Measurements from ENCODE around the gene SMKR1. TPM values are rescaled to one million over a fixed set of nuclear protein-coding genes. Genes with fewer than 3 reads are reported as not detected.

Gene SMKR1
- total RNA-seq, 1 donor from 2014 or later, result 0.56 TPM

- H3K9me3 Mint-ChIP-seq, result no peaks in the 10 kb centered on the region
- H3K27me3 Mint-ChIP-seq (ENCODE audit: insufficient read depth, low read depth), result no peaks in the 10 kb centered on the region
- no peak for DNase-seq (ENCODE audit: low spot score)
- H3K4me1 ChIP-seq, result no peaks in the 10 kb centered on the region
- no peak overlapping the region for H3K4me2 ChIP-seq
- no peak overlapping the region for H2AFZ ChIP-seq (replicated peaks)
- no peak overlapping the region for H3K4me3 ChIP-seq
- no peaks in the 10 kb centered on the region for H3K9me3 ChIP-seq (ENCODE audit: low read depth)
- TF ChIP-seq EZH2 (IDR thresholded peaks at IDR 0.05), result no peak
- TF ChIP-seq, protein P1, sequence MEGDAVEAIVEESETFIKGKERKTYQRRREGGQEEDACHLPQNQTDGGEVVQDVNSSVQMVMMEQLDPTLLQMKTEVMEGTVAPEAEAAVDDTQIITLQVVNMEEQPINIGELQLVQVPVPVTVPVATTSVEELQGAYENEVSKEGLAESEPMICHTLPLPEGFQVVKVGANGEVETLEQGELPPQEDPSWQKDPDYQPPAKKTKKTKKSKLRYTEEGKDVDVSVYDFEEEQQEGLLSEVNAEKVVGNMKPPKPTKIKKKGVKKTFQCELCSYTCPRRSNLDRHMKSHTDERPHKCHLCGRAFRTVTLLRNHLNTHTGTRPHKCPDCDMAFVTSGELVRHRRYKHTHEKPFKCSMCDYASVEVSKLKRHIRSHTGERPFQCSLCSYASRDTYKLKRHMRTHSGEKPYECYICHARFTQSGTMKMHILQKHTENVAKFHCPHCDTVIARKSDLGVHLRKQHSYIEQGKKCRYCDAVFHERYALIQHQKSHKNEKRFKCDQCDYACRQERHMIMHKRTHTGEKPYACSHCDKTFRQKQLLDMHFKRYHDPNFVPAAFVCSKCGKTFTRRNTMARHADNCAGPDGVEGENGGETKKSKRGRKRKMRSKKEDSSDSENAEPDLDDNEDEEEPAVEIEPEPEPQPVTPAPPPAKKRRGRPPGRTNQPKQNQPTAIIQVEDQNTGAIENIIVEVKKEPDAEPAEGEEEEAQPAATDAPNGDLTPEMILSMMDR (IDR thresholded peaks at IDR 0.05), result no peak
- TF ChIP-seq EZH2phosphoT487 (IDR thresholded peaks at IDR 0.05), result no peak
- H3K4me1 Mint-ChIP-seq, result no peaks in the 10 kb centered on the region
- peaks cover 2% of the 10 kb centered on the region for H3K36me3 Mint-ChIP-seq
- no peaks in the 10 kb centered on the region for H4K20me1 ChIP-seq (ENCODE audit: low read depth)
- no peak overlapping the region for H3K9ac ChIP-seq
- no peaks in the 10 kb centered on the region for H3K36me3 ChIP-seq
- no peaks in the 10 kb centered on the region for H3K27me3 ChIP-seq
- no peak overlapping the region for H3K27ac ChIP-seq
- no peaks in the 10 kb centered on the region for H3F3A ChIP-seq (ENCODE audit: low read depth)
- H3K79me2 ChIP-seq (ENCODE audit: low read depth), result no peaks in the 10 kb centered on the region
- H3K27ac Mint-ChIP-seq, result no peak overlapping the region
- H3K4me3 Mint-ChIP-seq, result no peak overlapping the region
These were observed 40.5 kb upstream of the SMKR1 start for GRCh38 chr7:129461809-129462208.

- Histone ChIP-seq H3K4me3 (no peak overlapping the region), H3K9ac (no peak overlapping the region), H3K27me3 (no peaks in the 10 kb centered on the region), H3K79me2 (ENCODE audit: low read depth) (no peaks in the 10 kb centered on the region), H3F3A (ENCODE audit: low read depth) (no peaks in the 10 kb centered on the region), H3K9me3 (ENCODE audit: low read depth) (no peaks in the 10 kb centered on the region), H2AFZ (replicated peaks) (no peak overlapping the region), H4K20me1 (ENCODE audit: low read depth) (no peaks in the 10 kb centered on the region), H3K36me3 (no peaks in the 10 kb centered on the region), H3K4me1 (no peaks in the 10 kb centered on the region), H3K27ac (no peak overlapping the region), H3K4me2 (no peak overlapping the region)
- no peak overlapping the region for H3K4me3 Mint-ChIP-seq
- H3K36me3 Mint-ChIP-seq, result peaks cover 2% of the 10 kb centered on the region
- no peaks in the 10 kb centered on the region for H3K9me3 Mint-ChIP-seq
- no peak for DNase-seq (ENCODE audit: low spot score)
- H3K4me1 Mint-ChIP-seq, result no peaks in the 10 kb centered on the region
- H3K27me3 Mint-ChIP-seq (ENCODE audit: insufficient read depth, low read depth), result no peaks in the 10 kb centered on the region
- H3K27ac Mint-ChIP-seq, result no peak overlapping the region
- TF ChIP-seq, protein P1 (IDR thresholded peaks at IDR 0.05), result no peak
- TF ChIP-seq EZH2 (IDR thresholded peaks at IDR 0.05), result no peak
- TF ChIP-seq EZH2phosphoT487 (IDR thresholded peaks at IDR 0.05), result no peak
These were observed 39.9 kb upstream of the SMKR1 start for GRCh38 chr7:129462420-129462819.

DNA sequence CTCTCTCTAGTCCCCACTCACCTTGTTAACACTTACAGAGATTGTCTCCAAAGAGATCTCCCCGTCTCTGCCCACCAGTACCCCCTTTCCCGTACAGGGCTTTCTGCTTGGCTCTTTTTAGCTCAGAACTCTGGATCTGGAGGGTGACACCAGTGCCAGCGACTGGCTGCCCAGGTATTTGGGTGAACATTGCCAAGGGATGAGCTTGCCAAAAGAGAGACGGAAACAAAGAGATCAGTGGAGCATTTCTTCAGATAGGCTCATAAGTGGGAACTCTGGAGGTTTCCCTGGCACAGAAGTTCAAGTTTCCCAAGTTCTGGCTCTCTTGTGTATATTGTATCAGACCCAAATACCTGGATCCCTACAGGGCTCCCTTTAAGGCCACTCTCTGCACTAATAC is 38.1 kb upstream of the SMKR1 start:
- H3K27ac ChIP-seq, result no peak overlapping the region
- DNase-seq (ENCODE audit: low spot score), result no peak
- H3K27ac Mint-ChIP-seq, result no peak overlapping the region
- no peaks in the 10 kb centered on the region for H3K9me3 ChIP-seq (ENCODE audit: low read depth)
- H3K4me2 ChIP-seq, result no peak overlapping the region
- H3K27me3 ChIP-seq, result no peaks in the 10 kb centered on the region
- no peaks in the 10 kb centered on the region for H3K36me3 ChIP-seq
- no peaks in the 10 kb centered on the region for H3F3A ChIP-seq (ENCODE audit: low read depth)
- H3K9ac ChIP-seq, result no peak overlapping the region
- no peaks in the 10 kb centered on the region for H4K20me1 ChIP-seq (ENCODE audit: low read depth)
- no peaks in the 10 kb centered on the region for H3K9me3 Mint-ChIP-seq
- no peak overlapping the region for H3K4me3 Mint-ChIP-seq
- H2AFZ ChIP-seq (replicated peaks), result no peak overlapping the region
- TF ChIP-seq EZH2 (IDR thresholded peaks at IDR 0.05) (no peak), EZH2phosphoT487 (IDR thresholded peaks at IDR 0.05) (no peak)
- TF ChIP-seq, protein P1 (IDR thresholded peaks at IDR 0.05), result no peak
- no peaks in the 10 kb centered on the region for H3K4me1 ChIP-seq
- H3K27me3 Mint-ChIP-seq (ENCODE audit: insufficient read depth, low read depth), result no peaks in the 10 kb centered on the region
- no peaks in the 10 kb centered on the region for H3K4me1 Mint-ChIP-seq
- no peak overlapping the region for H3K4me3 ChIP-seq
- peaks cover 2% of the 10 kb centered on the region for H3K36me3 Mint-ChIP-seq
- no peaks in the 10 kb centered on the region for H3K79me2 ChIP-seq (ENCODE audit: low read depth)
